ENCODE data around the gene TNFAIP8. TPM values are rescaled to one million over a fixed set of nuclear protein-coding genes. Genes with fewer than 3 reads are reported as not detected.

The TNFAIP8 gene
- total RNA-seq, 1 donor from 2014 or later = 29.5 TPM

DNA sequence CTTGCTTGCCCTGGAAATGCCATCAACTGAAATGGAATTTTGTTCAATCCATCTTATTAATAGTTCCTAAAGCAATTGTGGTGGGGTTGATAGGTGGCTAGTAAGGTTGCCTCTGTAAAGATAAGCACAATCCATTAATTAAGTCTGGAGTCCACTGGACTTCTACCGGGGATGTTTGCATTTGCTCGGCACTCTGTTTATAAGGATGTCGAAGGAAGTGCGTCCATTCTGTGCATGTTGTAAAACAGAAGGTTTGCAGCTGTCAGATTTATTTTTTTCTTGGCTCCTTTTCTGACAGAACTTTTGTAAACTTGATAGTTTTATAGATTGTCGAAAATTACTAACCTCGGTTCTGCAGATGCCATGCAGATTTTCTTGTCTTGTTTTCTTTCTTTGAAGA lies 12.8 kb upstream of the TNFAIP8 start:
- TF ChIP-seq, protein P1, sequence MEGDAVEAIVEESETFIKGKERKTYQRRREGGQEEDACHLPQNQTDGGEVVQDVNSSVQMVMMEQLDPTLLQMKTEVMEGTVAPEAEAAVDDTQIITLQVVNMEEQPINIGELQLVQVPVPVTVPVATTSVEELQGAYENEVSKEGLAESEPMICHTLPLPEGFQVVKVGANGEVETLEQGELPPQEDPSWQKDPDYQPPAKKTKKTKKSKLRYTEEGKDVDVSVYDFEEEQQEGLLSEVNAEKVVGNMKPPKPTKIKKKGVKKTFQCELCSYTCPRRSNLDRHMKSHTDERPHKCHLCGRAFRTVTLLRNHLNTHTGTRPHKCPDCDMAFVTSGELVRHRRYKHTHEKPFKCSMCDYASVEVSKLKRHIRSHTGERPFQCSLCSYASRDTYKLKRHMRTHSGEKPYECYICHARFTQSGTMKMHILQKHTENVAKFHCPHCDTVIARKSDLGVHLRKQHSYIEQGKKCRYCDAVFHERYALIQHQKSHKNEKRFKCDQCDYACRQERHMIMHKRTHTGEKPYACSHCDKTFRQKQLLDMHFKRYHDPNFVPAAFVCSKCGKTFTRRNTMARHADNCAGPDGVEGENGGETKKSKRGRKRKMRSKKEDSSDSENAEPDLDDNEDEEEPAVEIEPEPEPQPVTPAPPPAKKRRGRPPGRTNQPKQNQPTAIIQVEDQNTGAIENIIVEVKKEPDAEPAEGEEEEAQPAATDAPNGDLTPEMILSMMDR (IDR thresholded peaks at IDR 0.05) = no peak
- Histone ChIP-seq H3K27ac (no peak overlapping the region), H3K36me3 (no peaks in the 10 kb centered on the region), H3K4me3 (no peak overlapping the region), H3K27me3 (ENCODE audit: low read depth) (no peaks in the 10 kb centered on the region), H3K4me1 (peaks cover 35% of the 10 kb centered on the region), H3K9me3 (no peaks in the 10 kb centered on the region)
- DNase-seq (no peak), ATAC-seq (no peak)
- intact Hi-C loops (cut with DNase I) = no loop called here

DNA sequence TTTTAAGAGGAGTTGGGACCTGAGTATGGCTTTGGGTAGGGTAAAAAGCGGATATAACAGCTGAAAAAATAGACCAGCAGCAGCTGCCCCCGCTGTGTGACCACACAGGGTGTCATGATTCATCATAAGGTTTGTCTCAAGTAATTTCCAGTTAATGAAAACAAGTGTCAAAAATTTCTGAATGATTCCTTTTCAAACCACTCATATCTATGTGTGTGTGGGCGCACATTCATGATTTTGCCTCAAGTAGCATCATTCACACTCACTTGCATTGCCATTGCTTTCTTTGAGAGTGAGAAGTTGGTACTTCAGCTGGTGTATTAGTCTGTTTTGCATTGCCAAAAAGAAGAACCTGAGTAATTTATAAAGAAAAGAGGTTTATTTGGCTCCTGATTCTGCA lies 12.1 kb upstream of the TNFAIP8 start:
- Histone ChIP-seq H3K4me3 (no peak overlapping the region), H3K27me3 (ENCODE audit: low read depth) (no peaks in the 10 kb centered on the region), H3K27ac (no peak overlapping the region), H3K36me3 (no peaks in the 10 kb centered on the region), H3K9me3 (no peaks in the 10 kb centered on the region), H3K4me1 (peaks cover 35% of the 10 kb centered on the region)
- intact Hi-C loops (cut with DNase I) = no loop called here
- TF ChIP-seq, protein P1 (IDR thresholded peaks at IDR 0.05) = no peak
- ATAC-seq = no peak
- DNase-seq = no peak

DNA sequence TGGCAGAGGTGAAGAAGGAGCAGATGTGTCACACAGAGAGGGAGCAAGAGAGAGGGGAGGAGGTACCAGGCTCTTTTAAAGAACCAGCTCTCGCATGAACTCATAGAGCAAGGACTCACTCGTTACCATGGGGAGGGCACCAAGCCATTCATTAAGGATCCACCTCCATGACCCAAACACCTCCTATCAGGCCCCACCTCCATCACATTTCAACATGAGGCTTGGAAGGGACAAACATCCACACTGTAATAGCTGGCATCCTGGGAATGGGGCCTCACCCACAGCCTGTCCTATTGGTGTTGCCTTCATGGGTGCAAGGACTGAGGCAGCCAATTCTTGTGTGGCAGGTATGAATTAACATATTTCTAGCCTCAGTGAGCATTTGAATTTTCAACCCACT lies 11.6 kb upstream of the TNFAIP8 start:
- TF ChIP-seq, protein P1 (IDR thresholded peaks at IDR 0.05) = no peak
- DNase-seq (no peak), ATAC-seq (no peak)
- Histone ChIP-seq H3K4me1 (peaks cover 35% of the 10 kb centered on the region), H3K27me3 (ENCODE audit: low read depth) (no peaks in the 10 kb centered on the region), H3K36me3 (no peaks in the 10 kb centered on the region), H3K9me3 (no peaks in the 10 kb centered on the region), H3K4me3 (no peak overlapping the region), H3K27ac (no peak overlapping the region)
- intact Hi-C loops (cut with DNase I) = no loop called here

DNA sequence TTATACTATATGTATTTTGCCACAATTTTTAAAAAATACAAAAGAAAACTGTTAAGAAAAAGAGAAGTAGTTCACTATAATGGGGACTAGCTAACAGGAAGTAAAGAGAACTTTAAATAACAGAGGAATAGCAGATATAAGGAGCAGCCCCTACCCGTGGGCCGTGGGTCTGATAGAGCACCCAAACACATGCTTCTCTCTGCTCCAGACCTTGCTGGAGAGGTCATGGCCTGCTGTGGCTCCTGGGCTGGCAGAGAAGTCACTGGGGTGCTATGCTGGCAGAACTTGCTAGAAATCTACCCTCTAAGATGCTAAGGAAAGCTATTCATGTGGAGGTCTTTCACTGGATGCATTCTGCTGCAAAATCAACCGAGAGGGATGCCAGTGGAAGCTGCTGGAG lies 10.0 kb upstream of the TNFAIP8 start:
- no peak for ATAC-seq
- Histone ChIP-seq H3K36me3 (no peaks in the 10 kb centered on the region), H3K27me3 (ENCODE audit: low read depth) (no peaks in the 10 kb centered on the region), H3K4me3 (no peak overlapping the region), H3K4me1 (peaks cover 29% of the 10 kb centered on the region), H3K27ac (no peak overlapping the region), H3K9me3 (no peaks in the 10 kb centered on the region)
- no peak for DNase-seq
- intact Hi-C loops (cut with DNase I) = no loop called here
- TF ChIP-seq, protein P1 (IDR thresholded peaks at IDR 0.05) = no peak

DNA sequence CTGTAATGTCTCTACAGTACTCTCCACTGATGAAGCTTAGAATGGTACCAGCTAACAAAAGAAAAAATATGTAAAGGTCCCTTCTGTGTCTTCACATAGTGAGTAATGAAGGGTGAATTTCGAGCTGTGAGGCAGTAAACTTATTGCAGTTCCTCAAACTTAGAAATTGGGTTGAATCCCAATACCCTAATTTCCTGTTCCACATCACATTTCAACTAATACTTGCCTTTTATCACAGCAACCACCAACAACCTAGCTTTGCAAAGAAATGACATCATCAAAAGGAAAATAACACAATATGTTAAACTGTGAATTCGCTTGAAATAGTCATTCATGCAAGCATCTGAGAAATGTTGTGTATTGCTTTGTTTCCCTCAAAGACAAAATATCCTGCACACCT lies 9.4 kb upstream of the TNFAIP8 start:
- H3K4me1 ChIP-seq = peaks cover 25% of the 10 kb centered on the region
- H3K4me3 ChIP-seq = no peak overlapping the region
- DNase-seq = no peak
- H3K9me3 ChIP-seq = no peaks in the 10 kb centered on the region
- ATAC-seq = no peak
- intact Hi-C loops (cut with DNase I) = no loop called here
- TF ChIP-seq, protein P1 (IDR thresholded peaks at IDR 0.05) = no peak
- no peaks in the 10 kb centered on the region for H3K36me3 ChIP-seq
- H3K27ac ChIP-seq = no peak overlapping the region
- H3K27me3 ChIP-seq (ENCODE audit: low read depth) = no peaks in the 10 kb centered on the region

DNA sequence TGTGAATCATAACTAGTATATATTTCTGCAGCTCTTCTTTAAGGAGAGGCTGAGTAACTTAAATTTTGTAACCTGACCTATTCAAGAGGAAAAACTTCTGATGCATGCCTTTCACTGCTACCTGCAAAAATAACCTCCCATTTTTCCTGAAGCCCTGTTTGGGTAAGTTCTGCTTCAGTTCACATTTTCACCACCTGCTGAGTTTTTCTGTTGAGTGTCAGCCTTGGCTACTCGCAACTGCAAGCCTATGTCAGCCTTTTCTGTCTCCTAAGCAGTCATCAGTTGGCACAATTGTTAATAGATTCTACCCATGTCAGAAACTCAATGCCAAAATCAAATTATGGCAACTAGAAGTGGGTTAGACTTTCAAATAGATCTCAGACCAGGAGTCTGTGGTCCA lies 8.2 kb upstream of the TNFAIP8 start:
- intact Hi-C loops (cut with DNase I) = no loop called here
- Histone ChIP-seq H3K9me3 (no peaks in the 10 kb centered on the region), H3K4me3 (no peak overlapping the region), H3K4me1 (peaks cover 16% of the 10 kb centered on the region), H3K27ac (no peak overlapping the region), H3K36me3 (no peaks in the 10 kb centered on the region), H3K27me3 (ENCODE audit: low read depth) (no peaks in the 10 kb centered on the region)
- DNase-seq = no peak
- no peak for ATAC-seq
- TF ChIP-seq, protein P1 (IDR thresholded peaks at IDR 0.05) = no peak
